CD4-positive, alpha-beta T cell treated with Interleukin-15 for 4 hours (primary cell): Measurements from ENCODE around the gene GLG1.
"Not testable (repeated sequence)": the region's sequence is repeated elsewhere in the genome, so short reads cannot be mapped to it uniquely, and the experiment has no call there.

Experiments
- DNase-seq: peaks from one replicate; pipeline ENCODE4 v3.0.0-alpha.2; 2020; ENCODE audit warnings: low spot score

GLG1 gene

DNA sequence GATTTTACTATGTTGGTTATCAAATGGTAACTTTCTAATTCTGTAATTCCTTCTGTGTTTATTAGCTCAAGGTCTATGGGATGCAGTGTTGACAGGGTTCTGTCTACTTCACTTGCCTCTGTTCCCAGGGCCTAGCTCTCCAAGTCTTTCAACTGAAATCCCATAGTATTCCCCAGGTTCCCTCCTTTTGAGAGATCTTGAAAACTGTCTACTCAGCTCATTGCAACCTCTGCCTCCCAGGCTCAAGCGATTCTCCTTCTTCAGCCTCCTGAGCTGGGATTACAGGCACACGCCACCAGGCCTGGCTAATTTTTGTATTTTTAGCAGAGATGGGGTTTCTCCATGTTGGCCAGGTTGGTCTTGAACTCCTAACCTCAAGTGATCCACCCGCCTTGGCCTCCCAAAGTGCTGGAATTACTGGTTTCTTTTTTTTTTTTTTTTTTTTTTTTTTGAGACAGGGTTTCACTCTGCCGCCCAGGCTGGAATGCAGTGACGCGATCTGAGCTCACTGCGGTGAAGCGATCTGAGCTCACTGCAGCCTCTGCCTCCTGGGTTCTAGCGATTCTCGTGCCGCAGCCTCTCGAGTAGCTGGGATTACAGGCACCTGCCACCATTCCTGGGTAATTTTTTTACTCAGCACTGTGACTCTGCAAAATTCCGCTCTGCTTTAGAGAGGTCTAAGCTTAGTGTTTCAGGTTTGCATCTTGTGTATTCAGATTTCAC, 163.1 kb downstream of the GLG1 start:
- not testable (repeated sequence) for DNase-seq

DNA sequence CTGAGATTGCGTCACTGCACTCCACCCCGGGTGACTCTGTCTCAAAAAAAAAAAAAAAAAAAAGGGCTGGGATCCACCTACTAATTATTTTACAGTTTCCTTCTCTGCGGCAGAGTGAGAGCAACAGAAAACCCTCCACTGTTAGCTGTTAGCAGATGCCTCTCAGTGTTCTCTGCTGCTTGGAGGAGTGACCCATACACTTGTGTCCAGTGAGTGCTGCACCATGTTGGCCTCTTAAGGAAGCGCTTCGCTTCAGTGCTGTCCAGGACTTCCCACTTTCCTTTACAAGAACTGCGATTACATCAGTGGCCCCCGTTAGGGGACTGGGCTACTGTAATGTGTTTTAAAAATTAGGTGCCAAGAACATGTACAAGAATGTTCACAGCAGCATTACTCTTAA, 167.2 kb downstream of the GLG1 start:
- DNase-seq: no peak

DNA sequence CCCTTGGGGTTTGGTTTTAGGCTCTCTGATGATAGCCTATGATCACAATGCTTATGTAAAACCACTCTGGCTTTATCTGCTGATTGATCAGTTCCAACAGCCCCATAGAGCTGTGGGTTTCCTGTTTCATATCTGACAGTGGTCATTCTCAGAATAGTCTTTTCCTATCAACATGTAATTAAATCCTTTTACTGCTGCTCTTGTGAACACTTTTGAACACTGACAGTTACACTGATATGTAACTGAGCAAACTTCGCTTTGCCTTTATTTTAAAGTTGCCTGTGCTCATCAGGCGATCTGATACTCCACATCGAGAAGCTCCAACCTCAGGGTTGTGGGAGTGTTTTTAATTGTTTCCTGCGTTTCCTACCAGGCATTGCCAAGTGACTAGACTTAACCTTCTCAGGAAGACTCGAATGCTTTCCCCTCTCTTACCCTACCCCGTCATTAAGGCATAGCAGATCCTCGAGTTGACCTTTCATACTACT, 168.4 kb downstream of the GLG1 start:
- DNase-seq: peak; percentile 50

DNA sequence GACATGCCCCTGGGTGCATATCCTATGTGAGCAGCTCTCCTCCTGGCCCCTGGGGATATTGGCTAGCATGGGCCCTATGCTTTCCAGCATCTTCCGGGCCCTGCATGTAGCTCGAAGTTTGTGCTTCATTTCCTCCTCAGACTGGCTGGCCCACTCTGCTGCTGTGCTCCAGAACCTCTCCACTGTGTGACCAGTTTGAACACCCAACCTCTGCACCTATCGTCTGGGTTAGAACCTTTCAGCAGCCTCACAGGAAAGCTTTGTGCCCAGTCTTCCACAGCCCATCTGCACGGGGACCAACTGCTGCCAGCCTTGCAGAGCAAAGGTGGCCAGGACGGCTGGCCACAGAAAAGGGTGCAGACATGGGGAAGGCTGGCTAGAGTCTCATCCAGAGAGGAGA, 175.4 kb downstream of the GLG1 start:
- DNase-seq: no peak

DNA sequence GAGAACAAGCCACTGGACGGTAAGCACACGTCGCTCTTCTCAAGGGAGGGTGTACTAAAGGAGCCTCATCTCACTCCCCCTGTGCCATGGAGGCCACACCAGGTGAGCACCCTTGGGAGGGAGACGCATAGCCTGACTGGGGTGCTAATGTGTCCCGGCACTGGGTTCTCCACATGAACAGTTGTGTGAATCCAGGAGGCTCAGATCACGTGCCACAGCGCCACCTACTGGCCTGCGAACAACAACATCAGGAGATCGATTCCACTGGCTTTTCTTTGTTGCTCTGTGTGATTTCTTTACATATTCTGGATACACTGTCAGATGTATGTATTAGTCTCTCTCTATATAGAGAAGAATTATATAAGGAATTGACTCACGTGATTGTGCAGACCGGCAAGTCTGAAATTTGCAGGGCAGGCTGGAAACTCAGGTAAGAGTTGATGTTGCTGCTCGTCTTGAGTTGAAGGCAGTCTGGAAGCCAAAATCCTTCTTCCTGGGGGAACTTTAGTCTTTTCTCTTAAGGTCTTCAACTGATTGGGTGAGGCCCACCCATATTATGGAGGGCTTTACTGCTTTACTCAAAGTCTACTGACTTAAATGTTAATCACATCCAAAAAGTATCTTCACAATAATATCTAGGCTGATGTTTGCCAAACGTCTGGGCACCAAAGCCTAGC, 176.7 kb downstream of the GLG1 start:
- peak; percentile 62 for DNase-seq

DNA sequence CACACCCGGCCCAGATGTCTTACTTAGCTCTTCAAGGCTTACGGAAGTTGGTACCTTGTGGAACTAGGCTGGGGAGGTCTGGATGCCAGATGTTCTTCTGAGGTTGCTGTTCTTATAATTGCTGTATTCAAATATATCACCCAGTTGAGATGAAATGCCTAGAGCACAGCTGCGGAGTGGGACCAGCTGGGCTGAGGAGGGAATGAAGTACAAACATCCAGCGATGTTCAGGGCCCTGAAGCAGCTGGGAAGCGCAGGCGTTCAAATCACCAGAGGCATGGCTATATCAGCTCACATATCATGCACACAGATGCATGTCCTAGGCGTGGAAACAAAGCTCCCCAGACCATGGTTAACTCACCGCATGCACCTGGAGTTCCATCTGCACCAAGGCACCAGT, 178.4 kb downstream of the GLG1 start:
- not testable (repeated sequence) for DNase-seq

DNA sequence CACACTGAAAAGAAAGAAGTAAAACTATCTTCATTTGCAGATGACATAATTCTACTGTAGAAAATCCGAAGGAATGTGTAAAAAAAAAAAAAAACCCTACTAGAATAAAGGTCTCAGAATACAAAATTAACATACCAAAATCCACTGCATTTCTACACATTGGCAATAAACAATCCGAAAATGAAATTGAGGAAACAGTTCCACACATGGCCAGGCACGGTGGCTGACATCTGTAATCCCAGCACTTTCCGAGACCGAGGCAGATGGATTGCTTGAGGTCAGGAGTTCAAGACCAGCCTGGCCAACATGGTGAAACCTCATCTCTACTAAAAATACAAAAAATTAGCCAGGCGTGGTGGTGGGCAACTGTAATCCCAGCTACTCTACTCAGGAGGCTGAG, 181.2 kb downstream of the GLG1 start:
- DNase-seq: not testable (repeated sequence)

DNA sequence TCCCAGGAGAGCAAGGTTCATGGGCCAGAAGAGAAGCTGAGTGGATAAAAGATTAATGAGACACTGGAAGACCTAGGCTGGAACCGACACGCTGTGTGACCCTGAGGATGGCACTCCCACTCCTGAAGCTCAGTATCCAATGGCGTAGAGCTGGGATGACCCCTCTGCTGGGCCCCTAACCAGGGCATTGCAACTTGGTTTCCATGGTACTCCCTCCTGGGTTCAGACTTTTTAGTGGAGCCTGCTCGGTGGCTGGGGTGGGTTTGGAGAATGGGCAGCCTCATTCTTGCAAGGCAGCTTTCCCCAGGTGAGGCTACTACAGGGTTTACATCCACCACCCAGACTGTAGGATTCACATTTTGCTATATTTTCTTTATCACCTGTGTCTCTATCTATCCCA, 183.2 kb downstream of the GLG1 start:
- DNase-seq: not testable (repeated sequence)

DNA sequence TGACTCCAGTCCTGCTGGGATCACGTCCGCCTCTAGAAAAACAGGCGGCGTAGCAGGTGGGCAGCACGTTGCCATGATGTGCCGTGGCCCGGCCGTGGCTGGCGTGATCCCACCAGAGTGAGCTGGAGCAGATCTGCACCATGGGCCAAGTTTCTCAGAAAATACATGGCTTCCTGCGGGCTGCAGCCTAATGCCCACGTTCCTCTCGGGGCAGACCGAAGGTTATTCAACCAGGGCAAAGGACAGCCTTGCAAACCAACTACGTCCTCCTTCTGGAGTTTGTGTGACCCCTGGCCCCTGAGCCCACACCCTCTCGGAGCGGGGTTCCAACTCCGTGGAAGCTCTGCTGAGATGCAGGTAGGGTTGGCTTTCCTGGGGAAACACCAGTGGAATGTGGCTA, 184.8 kb downstream of the GLG1 start:
- not testable (repeated sequence) for DNase-seq

DNA sequence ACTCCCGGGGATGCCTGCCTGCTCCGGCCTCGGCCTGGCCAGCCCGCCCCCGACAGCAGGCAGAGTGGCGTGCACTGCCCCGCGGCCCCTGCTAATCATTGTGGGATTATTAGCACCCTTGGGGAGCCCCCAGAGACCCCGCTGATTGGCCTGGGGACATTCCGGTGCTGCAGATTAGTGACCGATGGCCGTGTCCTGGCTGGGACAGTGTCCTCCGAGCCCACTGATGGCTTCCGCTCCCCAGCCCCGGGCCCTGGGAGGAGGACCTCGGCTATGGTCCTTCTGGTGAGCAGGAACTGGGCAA, 185.5 kb downstream of the GLG1 start:
- not testable (repeated sequence) for DNase-seq

DNA sequence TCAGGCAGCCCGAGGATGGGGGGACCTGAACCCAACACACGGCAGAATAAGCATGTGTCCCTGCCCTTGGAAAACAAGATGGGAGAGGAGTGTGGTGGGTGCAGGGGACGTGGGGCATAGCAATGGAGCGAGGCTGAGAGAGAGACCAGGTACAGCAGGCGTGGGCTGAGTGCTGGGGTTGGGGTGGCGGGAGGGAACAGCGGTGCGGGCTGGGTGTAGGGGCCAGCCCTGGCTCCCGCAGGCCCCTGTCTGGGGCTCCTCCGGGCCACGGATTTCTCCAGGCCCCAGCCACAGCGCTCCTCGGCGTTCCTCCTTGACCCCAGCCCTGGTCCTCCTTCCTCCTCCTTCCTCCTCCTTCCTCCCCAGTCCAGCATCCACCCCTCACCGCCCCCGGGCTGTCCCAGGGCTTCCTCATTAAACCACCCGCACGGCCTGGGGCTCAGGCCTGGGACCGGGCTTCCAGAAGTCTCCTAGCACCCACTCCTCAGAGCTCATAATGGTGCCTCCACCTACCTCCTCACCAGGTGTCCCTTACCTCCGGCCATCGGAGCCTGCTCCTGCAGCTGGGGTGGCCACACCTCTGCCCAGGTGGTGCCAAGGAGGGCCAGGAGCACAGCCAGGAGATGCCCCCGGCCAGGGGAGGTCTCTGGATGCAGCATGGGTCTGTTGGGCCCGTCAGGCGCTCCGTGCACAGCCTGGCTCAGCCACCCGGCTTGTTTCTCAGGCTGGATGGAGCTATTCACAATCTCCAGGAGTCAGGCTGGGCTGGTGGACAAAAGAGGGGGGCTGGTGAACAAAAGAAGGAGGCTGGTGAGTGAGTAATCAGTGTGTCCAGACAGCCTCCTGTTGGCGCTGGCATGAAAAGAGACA, 186.1 kb downstream of the GLG1 start, which contains the start of gene CLEC18B:
TSS of gene CLEC18B (minus strand) at position 867 of the 870 bp plus-strand sequence. CDS start at position 659, 208 bp downstream.
- DNase-seq: not testable (repeated sequence)

DNA sequence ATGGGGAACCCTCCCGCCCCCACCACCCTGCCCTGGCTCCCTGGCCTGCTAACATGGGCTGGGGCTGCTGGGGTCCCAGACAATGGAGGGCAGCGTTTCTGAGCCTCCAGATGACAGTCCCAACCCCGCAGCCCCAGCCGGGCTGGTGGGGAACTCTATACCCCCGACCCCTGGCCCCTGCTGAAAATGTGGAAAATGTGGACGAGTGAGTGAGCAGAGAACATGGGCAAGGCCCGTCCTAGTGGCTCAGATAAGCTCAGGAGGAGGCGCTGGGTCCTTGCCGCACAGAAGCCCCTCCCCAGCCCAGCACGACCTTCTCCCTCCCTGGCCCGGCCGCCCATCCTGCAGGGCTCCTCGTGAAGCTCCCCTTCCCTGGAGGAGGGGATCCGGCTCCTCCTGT, 187.1 kb downstream of the GLG1 start:
- DNase-seq: not testable (repeated sequence)

DNA sequence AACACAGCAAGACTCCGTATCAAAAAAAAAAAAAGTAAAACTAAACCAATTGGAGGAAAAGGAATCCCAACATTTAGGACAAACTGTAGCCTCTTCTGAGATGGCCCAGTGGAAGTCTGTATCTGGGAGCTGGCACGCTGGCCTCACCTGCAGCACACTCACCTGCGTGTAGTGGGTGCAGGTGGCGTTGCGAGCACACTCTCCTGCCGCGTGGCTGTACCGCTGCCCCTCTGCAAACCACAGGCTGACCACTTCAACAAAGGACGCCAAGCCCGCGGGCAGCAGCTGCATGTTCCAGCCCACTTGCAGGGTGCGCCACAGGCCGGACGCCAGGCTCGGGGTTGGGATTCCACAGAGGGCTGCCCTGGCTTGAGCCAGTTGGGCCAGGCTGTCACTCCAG, 189.0 kb downstream of the GLG1 start:
- DNase-seq: not testable (repeated sequence)

DNA sequence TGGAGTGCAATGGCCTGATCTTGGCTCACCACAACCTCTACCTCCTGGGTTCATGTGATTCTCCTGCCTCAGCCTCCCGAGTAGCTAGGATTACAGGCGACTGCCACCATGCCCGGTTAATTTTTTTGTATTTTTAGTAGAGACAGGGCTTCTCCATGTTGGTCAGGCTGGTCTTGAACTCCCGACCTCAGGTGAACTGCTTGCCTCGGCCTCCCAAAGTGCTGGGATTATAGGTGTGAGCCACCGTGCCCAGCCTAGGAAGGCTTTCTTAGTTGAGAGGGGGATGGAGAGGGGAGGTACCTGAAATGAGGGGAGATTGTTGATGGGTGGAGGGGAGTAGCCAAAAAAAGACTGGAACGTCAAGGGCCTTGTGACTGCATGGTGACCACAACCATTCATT, 193.0 kb downstream of the GLG1 start:
- not testable (repeated sequence) for DNase-seq

DNA sequence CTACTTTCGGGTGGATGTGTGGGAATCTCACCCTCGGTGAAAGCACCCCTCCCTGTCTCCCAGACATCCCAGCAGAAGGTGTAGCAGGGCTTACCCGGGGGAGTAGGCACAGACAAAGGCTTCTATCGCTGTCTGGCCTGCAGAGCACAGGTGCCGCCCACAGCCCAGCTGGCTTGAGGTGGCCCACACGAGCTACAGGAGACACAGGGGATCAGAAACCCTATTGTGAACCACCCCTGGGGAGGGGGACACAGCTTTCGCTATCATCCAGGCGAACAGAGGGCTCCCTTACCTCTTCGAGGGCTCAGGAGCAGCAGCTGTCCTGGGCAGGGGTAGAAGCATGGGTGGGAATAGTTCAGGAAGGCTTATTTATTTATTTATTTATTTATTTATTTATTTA, 193.4 kb downstream of the GLG1 start:
- DNase-seq: not testable (repeated sequence)

DNA sequence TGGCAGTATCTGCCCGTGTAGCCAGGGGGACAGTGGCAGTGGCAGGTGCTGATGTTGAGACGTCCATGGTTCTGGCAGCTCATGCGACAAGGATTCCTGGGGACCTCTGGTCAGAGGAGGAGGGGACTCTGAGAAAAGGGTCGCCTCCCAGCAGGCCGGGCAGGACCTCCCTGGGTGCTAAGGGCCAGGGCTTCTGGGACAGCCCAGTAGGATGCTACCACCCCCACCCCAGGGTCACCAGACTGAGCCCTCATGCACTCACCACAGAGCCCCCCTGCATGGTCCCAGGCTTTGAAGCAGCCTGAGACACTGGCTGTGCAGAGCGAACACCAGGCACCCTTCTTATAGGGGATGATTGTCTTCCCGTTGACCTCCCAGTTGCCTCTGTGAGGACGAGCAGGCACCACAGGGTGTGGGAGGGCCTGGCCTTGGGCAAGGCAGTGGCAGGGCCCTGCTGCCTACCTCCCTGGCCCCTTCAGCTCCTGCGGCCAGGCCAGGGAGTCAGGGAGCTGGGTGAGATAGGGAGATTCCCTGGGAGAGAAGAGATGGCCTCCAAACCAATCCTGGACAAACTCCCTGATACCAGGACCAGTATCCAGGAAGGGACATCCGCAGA, 194.0 kb downstream of the GLG1 start:
- DNase-seq: not testable (repeated sequence)

DNA sequence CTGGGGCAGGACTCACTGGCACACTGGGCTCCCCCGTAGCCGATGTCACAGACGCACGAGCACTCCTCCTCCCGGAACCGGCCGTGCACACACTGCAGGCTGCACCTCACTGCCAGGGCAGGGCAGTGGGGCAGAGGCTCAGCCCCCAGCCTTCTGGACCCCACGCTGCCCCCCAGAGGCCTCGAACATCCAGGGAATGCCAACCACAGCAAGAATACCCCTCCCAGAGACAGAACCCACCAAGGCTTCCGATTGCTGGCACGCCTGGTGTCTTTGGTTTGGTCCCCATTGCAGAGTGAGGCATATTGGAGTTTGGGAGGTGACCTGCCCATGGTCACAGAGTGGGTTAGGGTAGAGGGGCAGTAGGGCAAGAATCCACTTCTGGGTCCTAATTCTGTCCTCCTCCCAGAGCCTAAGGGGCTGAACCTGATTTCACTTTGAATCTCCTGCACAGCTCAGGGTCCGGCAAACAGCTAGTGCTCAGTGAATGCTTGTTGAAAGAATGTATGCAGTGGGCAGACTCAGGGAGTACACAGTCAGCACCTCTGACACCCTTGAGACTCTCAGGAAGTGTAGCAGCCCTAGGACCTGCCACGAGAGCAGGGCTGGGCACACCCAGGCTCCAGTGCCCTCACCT, 194.7 kb downstream of the GLG1 start:
- not testable (repeated sequence) for DNase-seq

DNA sequence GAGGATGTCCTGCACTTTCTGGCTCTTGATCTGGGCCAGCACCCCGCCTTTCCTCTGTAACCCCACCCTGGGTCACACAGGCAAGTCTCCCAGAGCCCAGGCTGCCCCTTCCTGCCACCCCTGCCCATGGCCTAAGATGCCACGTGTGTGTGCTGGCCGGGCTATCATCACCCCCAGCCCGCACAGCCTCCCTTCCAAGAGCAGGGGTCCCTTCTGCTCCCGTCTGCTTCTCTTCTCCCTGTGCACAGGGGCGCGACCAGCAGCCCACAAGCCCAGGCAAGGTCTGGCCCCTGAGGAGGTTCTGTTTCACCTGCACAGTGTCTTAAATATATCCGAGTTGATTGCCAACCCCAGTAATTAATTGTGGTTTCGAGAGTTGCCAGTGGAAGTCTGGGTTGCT, 195.9 kb downstream of the GLG1 start:
- not testable (repeated sequence) for DNase-seq

DNA sequence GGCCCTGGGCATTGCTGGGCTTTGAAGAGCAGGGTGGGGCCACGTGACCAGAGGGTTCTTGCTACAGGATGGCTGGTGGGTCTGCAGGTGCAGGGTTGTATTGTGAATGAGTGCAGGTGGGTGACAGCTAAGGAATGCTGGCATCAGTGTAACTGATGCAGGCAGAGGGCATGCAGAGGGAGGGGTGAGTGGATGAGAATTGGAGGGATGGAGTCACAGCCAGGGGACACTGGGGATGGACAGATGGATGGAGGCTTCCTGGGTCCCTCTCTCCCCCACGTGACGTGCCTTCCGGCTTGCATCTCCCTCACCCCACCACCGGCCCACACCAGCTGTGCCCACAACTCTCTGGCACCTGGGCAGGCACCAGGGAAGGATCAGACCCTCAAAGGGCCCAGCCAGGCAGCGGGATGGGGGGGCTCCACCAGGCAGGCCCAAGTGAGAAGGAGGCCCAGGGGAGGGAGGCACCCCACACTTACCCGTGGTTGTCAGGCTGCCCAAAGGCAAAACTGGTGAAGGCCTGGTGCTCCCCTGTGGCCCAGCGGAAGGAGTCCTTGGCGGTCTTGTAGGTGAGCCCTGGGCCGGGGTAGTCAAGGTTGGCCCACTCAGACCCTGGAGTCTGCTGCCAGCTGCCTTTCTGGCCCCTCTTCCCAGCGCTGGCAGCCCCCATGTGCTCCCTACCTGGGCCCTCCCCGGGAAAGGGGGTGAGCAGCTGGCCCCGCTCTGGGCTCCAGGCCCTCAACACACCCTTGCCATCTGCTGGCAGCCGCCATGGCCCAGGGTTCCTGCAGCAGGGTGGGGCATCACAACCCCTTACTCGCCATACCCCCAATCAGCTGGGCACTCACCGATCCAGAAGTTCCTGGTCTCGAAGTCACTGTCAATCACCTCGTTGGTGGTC, 196.6 kb downstream of the GLG1 start:
- not testable (repeated sequence) for DNase-seq

DNA sequence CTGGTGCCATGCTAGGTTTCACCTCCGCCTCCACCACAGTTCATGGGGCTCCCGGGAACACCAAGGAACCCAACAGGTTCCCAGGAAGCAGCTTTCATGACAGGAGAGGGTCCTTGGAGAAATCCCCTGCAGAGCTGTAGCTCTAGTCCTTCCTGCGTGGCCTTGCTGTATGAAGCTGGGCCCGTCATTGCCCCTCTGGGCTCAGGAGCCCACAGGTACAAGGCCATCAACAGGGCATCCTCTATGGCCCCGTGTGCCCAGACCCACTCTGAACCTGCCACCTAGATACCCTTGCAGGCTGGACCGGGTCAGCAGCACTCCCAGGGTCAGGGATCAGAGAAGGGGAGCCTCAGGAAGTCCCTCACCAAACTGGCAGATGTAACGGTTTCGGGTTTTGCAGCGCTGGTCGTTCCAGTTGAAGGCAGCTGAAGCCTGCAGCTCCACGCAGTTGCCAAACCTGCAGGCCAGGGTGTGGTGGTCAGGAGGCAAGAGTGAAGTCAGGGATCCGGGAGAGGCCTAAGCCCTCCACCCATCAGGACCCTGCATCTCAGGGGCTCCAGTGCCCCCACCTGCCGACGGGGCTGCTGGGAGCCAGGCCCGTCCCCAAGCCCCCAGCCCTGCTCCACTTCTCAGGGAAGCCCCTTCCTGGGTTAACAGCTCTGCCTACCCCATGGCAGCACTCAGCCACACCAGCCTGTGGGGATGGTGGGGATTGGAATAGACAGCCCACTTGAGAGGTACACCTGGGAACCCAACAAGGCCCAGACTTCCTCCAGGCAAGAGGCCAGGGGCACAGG, 197.5 kb downstream of the GLG1 start:
- not testable (repeated sequence) for DNase-seq
